Measurements from ENCODE around the gene TGM3. TPM values are rescaled to one million over a fixed set of nuclear protein-coding genes. Genes with fewer than 3 reads are reported as not detected.

The TGM3 gene
- total and polyA plus RNA-seq, 4 donors, result 0.41 to 1.5 (median 0.52) TPM

- Histone ChIP-seq H3K27me3 (ENCODE audit: control insufficient read depth in 3 of 3, insufficient read depth in 3 of 3, low read length in 2 of 3) (peaks cover 0 to 12% (median 0%) of the 10 kb centered on the region in 3 donors), H3K4me1 (ENCODE audit: control insufficient read depth in 5 of 5, insufficient read depth in 5 of 5, low read length in 5 of 5) (peaks cover 0 to 4% (median 0%) of the 10 kb centered on the region in 5 donors), H3K27ac (ENCODE audit: low read depth in 1 of 2, low read length in 1 of 2) (no peak overlapping the region), H3K9ac (ENCODE audit: insufficient read depth in 1 of 2, low read length in 2 of 2) (no peak overlapping the region), H3K4me3 (no peak overlapping the region), H3K9me3 (ENCODE audit: control insufficient read depth in 4 of 4, insufficient read depth in 3 of 4, low read length in 3 of 4) (peaks cover 0 to 3% (median 0%) of the 10 kb centered on the region in 4 donors), H3K36me3 (ENCODE audit: control insufficient read depth in 4 of 4, insufficient read depth in 4 of 4, low read length in 4 of 4) (no peaks in the 10 kb centered on the region)
- ATAC-seq (ENCODE audit: insufficient read depth, low FRiP score), result no peak
- no peak for DNase-seq
- no peak for TF ChIP-seq CTCF (IDR thresholded peaks at IDR 0.05; ENCODE audit: control extremely low read depth, extremely low read depth)
- WGBS, 2 donors, result 69 to 83% methylated on average over 7 of the region's 7 CpGs
These were observed 515 bp upstream of the TGM3 start for GRCh38 chr20:2295286-2295685.

GRCh38 chr20:2296524-2297356 is 939 bp downstream of the TGM3 start:
- WGBS, 2 donors, result 60 to 76% methylated on average over 5 of the region's 5 CpGs
- ATAC-seq (ENCODE audit: insufficient read depth, low FRiP score), result no peak
- no peak overlapping the region for H3K9ac ChIP-seq (ENCODE audit: insufficient read depth in 1 of 2, low read length in 2 of 2)

GRCh38 chr20:2297357-2297728 is 1.5 kb downstream of the TGM3 start:
- H3K9me3 ChIP-seq (ENCODE audit: control insufficient read depth in 4 of 4, insufficient read depth in 3 of 4, low read length in 3 of 4), result peaks cover 0 to 3% (median 0%) of the 10 kb centered on the region in 4 donors
- H3K4me1 ChIP-seq (ENCODE audit: control insufficient read depth in 5 of 5, insufficient read depth in 5 of 5, low read length in 5 of 5), result peaks cover 0 to 4% (median 0%) of the 10 kb centered on the region in 5 donors
- no peak overlapping the region for H3K27ac ChIP-seq (ENCODE audit: low read depth in 1 of 2, low read length in 1 of 2)
- 54 to 72% methylated on average over 7 of the region's 7 CpGs for WGBS, 2 donors
- no peak for TF ChIP-seq CTCF (IDR thresholded peaks at IDR 0.05; ENCODE audit: control extremely low read depth, extremely low read depth)
- H3K36me3 ChIP-seq (ENCODE audit: control insufficient read depth in 4 of 4, insufficient read depth in 4 of 4, low read length in 4 of 4), result no peaks in the 10 kb centered on the region
- H3K4me3 ChIP-seq, result no peak overlapping the region
- no peak for DNase-seq
- peaks cover 0 to 12% (median 0%) of the 10 kb centered on the region in 3 donors for H3K27me3 ChIP-seq (ENCODE audit: control insufficient read depth in 3 of 3, insufficient read depth in 3 of 3, low read length in 2 of 3)
- no peak for ATAC-seq (ENCODE audit: insufficient read depth, low FRiP score)
- H3K9ac ChIP-seq (ENCODE audit: insufficient read depth in 1 of 2, low read length in 2 of 2), result no peak overlapping the region

More at GRCh38 chr20:2296524-2297356, 939 bp downstream of the TGM3 start:
- Histone ChIP-seq H3K27me3 (ENCODE audit: control insufficient read depth in 3 of 3, insufficient read depth in 3 of 3, low read length in 2 of 3) (peaks cover 0 to 12% (median 0%) of the 10 kb centered on the region in 3 donors), H3K36me3 (ENCODE audit: control insufficient read depth in 4 of 4, insufficient read depth in 4 of 4, low read length in 4 of 4) (no peaks in the 10 kb centered on the region), H3K9me3 (ENCODE audit: control insufficient read depth in 4 of 4, insufficient read depth in 3 of 4, low read length in 3 of 4) (peaks cover 0 to 3% (median 0%) of the 10 kb centered on the region in 4 donors), H3K27ac (ENCODE audit: low read depth in 1 of 2, low read length in 1 of 2) (no peak overlapping the region), H3K4me3 (no peak overlapping the region), H3K4me1 (ENCODE audit: control insufficient read depth in 5 of 5, insufficient read depth in 5 of 5, low read length in 5 of 5) (peaks cover 0 to 4% (median 0%) of the 10 kb centered on the region in 5 donors)
- TF ChIP-seq CTCF (IDR thresholded peaks at IDR 0.05; ENCODE audit: control extremely low read depth, extremely low read depth), result no peak
- no peak for DNase-seq
